ENCODE results near the gene HAAO.
"Not testable (repeated sequence)": the region's sequence is repeated elsewhere in the genome, so short reads cannot be mapped to it uniquely, and the experiment has no call there.

The HAAO gene

DNA sequence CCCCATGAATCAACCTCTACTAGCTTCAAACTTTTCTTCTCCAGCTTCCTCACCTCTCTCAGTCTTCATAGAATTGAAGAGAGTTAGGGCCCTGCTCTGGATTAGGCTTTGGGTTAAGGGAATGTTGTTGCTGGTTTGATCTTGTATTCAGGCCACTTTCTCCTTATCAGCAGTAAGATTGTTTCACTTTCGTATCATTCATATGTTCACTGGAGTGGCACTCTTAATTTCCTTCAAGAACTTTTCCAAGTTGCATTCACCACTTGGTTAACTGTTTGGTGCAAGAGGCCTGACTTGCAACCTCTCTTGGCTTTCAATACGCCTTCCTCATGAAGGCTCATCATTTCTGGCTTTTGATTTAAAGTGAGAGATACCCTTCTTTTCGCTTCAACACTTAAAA, 51.2 kb downstream of the HAAO start:
- no peak for DNase-seq (ENCODE audit: low read depth)
- TF ChIP-seq, protein P1, sequence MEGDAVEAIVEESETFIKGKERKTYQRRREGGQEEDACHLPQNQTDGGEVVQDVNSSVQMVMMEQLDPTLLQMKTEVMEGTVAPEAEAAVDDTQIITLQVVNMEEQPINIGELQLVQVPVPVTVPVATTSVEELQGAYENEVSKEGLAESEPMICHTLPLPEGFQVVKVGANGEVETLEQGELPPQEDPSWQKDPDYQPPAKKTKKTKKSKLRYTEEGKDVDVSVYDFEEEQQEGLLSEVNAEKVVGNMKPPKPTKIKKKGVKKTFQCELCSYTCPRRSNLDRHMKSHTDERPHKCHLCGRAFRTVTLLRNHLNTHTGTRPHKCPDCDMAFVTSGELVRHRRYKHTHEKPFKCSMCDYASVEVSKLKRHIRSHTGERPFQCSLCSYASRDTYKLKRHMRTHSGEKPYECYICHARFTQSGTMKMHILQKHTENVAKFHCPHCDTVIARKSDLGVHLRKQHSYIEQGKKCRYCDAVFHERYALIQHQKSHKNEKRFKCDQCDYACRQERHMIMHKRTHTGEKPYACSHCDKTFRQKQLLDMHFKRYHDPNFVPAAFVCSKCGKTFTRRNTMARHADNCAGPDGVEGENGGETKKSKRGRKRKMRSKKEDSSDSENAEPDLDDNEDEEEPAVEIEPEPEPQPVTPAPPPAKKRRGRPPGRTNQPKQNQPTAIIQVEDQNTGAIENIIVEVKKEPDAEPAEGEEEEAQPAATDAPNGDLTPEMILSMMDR (IDR thresholded peaks at IDR 0.05; ENCODE audit: low read depth, low read length, missing control alignments): no peak
- no peak overlapping the region for H3K4me3 ChIP-seq (ENCODE audit: low read depth, low read length)

DNA sequence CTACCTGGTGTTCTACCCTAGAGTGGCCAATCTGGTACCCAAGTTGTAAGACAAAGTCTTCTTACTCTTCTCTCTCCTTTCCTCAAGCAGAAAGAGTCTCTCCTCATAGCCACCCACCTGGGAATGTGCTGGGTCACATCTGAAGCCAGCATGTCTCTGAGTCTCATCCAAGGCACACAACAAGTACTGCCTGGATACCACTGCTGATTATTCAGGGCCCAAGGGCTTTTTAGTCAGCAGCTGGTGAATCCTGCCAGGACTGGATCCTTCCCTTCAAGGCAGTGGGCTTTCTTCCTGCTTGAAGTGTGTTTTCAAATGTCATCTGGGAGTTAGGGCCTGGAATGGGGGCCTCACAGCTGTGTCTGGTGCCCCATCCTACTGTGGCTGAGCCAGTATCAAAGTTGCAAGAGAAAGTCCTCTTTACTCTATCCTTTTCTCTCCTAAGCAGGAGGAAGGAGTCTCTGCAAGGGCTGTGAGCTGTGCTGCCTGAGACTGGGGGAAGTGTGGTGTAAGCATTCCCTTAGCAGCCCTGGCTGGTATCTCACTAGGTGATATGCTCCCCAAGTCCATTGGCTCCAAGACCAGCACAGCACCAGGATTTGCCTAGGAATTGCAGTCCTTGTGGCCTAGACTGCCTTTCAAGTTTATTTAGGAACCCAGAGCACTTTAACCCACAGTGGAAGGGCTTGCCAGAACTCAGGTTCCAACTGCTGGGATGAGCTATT, 55.6 kb downstream of the HAAO start:
- no peak overlapping the region for H3K4me3 ChIP-seq (ENCODE audit: low read depth, low read length)
- DNase-seq (ENCODE audit: low read depth): no peak
- TF ChIP-seq, protein P1 (IDR thresholded peaks at IDR 0.05; ENCODE audit: low read depth, low read length, missing control alignments): no peak

DNA sequence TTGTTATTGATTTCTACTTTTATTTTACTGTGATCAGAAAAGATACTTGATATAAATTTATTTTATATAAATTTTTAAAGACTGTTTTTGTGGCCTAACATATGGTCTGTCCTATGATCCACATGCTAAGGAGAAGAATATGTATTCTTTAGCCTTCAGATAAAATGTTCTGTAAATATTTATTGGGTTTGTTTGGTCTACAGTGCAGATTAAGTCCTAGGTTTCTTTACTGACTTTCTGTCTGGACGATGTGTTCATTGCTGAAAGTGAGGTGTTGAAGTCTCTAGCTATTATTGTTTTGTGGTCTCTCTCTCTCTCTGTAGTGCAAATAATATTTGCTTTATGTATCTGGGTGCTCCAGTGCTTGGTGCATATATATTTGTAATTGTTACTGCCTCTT, 58.5 kb downstream of the HAAO start:
- TF ChIP-seq, protein P1 (IDR thresholded peaks at IDR 0.05; ENCODE audit: low read depth, low read length, missing control alignments): no peak
- DNase-seq (ENCODE audit: low read depth): no peak
- no peak overlapping the region for H3K4me3 ChIP-seq (ENCODE audit: low read depth, low read length)

DNA sequence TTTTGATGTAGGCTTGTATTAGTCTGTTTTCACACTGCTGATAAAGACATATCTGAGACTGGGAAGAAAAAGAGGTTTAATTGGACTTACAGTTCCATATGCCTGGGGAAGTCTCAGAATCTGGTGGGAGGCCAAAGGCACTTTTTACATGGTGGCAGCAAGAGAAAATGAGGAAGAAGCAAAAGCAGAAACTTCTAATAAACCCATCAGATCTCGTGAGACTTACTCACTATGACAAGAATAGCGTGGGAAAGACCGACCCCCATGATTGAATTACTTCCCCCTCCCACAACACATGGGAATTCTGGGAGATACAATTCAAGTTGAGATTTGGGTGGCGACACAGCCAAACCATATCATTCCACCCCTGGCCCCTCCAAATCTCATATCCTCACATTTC, 61.1 kb downstream of the HAAO start:
- not testable (repeated sequence) for H3K4me3 ChIP-seq (ENCODE audit: low read depth, low read length); DNase-seq (ENCODE audit: low read depth)

DNA sequence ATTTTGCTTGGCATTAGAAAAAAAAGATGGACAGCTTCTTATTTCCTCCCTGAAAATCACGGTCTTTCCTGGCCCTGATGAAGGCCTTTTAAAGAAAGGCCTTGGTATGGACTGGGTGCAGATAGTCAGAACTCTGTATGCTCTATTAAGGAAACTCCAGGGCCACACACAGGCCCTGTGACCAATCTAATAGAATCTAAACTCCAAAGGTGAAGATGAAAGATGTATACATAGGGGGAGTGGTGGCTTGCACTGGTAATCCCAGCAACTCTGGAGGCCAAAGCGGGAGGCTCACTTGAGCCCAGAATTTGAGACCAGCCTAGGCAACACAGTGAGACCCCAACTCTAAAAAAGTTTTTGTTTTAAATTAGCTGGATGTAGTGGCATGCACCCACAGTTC, 65.7 kb downstream of the HAAO start:
- H3K4me3 ChIP-seq (ENCODE audit: low read depth, low read length): no peak overlapping the region
- TF ChIP-seq, protein P1 (IDR thresholded peaks at IDR 0.05; ENCODE audit: low read depth, low read length, missing control alignments): no peak
- no peak for DNase-seq (ENCODE audit: low read depth)

DNA sequence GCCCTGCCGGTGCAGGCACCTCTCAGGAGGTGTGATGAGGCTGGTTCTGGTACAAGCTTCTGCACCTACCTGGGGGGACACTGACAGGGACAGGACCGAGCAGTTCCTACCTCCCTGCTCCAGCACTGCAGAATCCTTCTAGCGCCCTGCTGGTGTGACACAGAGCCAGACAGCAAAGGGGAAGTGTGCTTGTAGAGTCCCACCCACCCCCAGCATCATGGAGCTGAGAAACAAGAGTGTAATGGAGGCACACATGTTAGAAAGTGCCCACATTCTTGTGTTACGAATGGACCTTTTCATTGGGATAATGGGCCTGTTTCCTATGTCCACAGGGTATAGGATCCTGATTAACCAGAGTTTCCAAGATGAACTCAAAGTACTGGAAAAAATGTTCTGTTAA, 66.7 kb downstream of the HAAO start:
- DNase-seq (ENCODE audit: low read depth): no peak
- H3K4me3 ChIP-seq (ENCODE audit: low read depth, low read length): no peak overlapping the region
- TF ChIP-seq, protein P1 (IDR thresholded peaks at IDR 0.05; ENCODE audit: low read depth, low read length, missing control alignments): no peak

DNA sequence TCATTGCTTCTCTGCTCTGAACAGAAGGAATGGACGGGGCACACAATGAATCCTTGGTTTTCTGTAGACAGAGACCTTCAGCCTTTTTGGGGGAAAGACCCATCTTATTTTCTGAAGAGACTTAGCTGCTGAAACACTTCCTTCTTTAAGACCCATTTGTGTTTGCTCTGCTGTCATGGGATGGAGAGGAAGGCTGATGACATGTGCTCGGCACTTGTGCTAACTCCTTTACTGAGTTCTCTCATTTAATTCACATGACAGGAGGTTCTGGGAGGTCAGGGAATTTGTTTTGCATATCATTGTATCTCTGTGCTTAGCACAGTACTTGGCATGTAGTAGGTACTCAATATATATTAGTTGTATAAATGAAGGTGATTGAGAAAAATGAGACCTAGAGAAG, 67.5 kb downstream of the HAAO start:
- no peak for DNase-seq (ENCODE audit: low read depth)
- no peak overlapping the region for H3K4me3 ChIP-seq (ENCODE audit: low read depth, low read length)

More for the DNA sequence above, 67.5 kb downstream of the HAAO start:
- TF ChIP-seq, protein P1 (IDR thresholded peaks at IDR 0.05; ENCODE audit: low read depth, low read length, missing control alignments): no peak
